AG09309 (cell line): ENCODE measurements around the gene TMEM150B.
A peak's percentile ranks its signal among the peaks of the same experiment; 100 is the strongest.

Source experiments
- DNase-seq: peaks from one replicate; pipeline ENCODE4 v3.0.0-alpha.2; 2010; ENCODE audit warnings: low read depth
- H3K4me3 ChIP-seq: 2 replicates; pipeline ENCODE4 v1.5.1; 2011; ENCODE audit warnings: mild to moderate bottlenecking, low read depth, low read length, moderate library complexity; ENCODE audit not compliant: control insufficient read depth
- CTCF ChIP-seq: IDR thresholded peaks from 2 replicates; pipeline ENCODE4 v1.5.1; 2011; ENCODE audit warnings: mild to moderate bottlenecking, low read depth, low read length, inconsistent platforms; ENCODE audit not compliant: insufficient read depth, control insufficient read depth; ENCODE audit errors: missing control alignments

TMEM150B gene

DNA sequence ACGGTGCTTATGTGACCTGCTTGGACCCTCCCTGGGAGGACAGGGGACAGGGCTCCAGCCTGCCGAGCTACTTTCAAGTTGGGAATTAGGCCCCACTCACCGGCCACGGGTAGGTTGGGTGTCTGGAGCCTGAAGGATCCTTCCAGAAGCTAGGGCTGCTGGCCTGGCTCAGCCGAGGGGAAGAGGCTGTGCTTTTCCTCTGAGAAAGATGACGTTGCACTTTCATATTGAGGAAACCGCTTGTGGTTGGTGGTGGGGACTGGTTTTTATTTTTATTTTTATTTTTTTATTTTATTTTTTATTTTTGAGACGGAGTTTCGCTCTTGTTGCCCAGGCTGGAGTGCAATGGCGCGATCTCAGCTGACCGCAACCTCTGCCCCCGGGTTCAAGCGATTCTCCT is at the start of gene TMEM150B:
Gene TMEM150B (minus strand): TSS at position 170 of the 400 bp plus-strand sequence. CDS start 4,305 bp downstream, outside the sequence.
- H3K4me3 ChIP-seq = no peak within 1 kb of the TSS
- no peak for TF ChIP-seq CTCF
- DNase-seq = no peak

DNA sequence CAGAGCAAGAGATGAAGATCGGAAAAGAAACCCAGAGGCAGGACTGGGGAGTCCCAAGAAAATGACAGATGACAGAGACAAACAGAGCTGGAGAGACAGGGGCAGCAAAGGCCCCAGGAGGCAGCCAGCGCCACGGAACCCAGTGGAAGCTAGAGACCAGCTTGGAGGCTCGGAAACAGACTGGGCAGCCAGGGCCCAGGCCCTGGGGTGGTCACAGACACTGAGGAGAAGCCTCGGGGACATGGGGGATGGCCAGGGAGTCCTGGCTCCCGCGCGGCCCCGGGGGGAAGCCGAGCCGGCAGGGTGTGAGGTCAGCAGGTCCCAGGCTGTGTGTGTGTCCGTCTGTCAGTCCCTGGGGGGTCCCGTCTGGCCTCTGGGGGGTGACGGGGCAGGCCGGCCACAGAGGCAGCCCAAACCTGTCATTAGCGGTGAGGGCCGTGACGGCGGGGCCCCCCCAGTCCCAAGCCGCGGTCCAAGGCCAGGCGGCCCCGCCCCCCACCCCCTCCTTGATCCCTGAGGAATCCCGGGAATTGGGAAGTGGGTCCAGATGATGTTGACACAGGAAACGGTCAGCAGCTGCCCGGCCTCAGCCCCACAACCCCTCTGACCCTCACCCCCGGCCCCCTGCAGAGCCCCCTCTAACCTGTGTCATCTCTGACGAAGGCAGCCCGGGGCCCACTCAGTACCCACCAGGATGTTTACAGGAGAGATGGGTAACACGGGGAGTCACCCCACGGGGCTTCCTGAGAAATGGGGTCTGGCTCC is 49.0 kb upstream of the TMEM150B start:
- DNase-seq = no peak
- no peak overlapping the region for H3K4me3 ChIP-seq
- TF ChIP-seq CTCF = no peak

DNA sequence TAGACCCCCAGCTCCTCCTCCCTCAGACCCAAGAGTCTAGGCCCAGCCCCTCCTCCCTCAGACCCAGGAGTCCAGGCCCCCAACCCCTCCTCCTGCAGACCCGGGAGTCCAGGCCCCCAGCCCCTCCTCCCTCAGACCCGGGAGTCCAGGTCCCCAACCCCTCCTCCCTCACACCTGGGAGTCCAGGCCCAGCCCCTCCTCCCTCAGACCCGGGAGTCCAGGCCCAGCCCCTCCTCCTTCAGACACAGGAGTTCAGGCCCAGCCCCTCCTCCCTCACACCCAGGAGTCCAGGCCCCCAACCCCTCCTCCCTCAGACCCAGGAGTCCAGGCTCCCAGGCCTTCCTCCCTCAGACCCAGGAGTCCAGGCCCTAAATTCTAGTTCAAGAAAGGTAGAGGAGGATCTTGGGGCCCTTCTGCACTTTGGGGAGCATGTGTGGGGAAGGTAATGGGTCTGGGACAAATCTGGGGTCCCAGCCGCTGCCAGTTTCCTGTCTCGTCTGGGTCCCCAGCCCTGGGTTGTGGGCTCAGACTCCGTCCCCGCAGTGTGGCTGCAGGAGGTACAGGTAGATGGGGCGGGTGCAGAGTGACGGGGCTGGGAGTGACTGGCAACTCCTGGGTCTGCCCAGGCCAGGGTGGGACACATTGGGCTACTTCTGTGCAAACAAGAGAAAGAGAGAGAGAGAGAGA is 48.3 kb upstream of the TMEM150B start:
- DNase-seq = no peak
- no peak overlapping the region for H3K4me3 ChIP-seq
- TF ChIP-seq CTCF = no peak

- TF ChIP-seq CTCF = no peak
- no peak overlapping the region for H3K4me3 ChIP-seq
- no peak for DNase-seq
Observed at GRCh38 chr19:55372316-55373081, 47.4 kb upstream of the TMEM150B start.

DNA sequence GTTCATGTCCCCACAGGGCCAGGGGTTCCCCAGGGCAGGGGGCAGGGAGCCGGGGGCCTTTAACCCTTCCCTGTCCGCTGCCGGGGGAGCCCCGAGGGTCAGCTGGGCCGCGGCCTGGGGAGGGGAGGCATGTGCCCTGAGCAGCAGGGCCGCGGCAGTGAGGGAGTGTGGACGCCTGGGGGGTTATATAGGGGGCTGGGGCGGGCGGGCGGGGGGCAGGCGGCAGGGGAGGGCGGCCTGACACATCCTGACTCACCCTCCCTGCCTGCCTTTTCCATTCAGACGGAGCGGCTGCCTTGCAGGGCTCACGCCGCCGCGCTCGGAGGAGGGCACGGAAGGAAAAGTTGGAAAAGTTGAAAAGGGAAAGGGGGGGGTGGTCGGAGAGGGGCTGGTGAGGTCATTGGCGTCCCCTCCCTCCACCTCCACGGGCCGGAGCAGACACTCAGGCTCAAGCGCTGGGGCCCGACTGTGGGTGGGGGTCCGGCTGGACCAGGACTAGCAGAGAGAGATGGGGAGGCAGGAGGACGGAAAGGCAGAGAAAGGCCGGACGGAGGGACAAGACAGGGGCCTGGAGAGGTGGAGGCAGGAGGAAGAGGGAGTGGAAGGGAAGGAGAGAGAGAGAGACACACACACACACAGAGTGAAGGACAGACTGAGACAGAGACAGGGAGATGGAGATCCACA is 45.3 kb upstream of the TMEM150B start, which contains the start of gene IL11:
Gene IL11 (minus strand): TSS at position 159 of the 684 bp plus-strand sequence. CDS start 153 bp downstream, at position 6.
- no peak for DNase-seq
- H3K4me3 ChIP-seq = peak within 1 kb of the TSS; percentile 67
- no peak for TF ChIP-seq CTCF
